Choroid plexus epithelial cell (primary cell): ENCODE data around the gene HOXA3.

ENCODE experiments used
- DNase-seq: peaks from one replicate; pipeline ENCODE4 v3.0.0-alpha.2; 2010; ENCODE audit warnings: low read depth
- H3K4me3 ChIP-seq: 2 replicates; pipeline ENCODE4 v1.5.1; 2011; ENCODE audit warnings: low read depth, mild to moderate bottlenecking, control low read depth, low read length, moderate library complexity
- CTCF ChIP-seq: conservative IDR thresholded peaks from 2 replicates; pipeline ENCODE4 v1.5.1; 2011; ENCODE audit warnings: low read depth, mild to moderate bottlenecking, control low read depth, inconsistent platforms, low read length, moderate library complexity

The HOXA3 gene

DNA sequence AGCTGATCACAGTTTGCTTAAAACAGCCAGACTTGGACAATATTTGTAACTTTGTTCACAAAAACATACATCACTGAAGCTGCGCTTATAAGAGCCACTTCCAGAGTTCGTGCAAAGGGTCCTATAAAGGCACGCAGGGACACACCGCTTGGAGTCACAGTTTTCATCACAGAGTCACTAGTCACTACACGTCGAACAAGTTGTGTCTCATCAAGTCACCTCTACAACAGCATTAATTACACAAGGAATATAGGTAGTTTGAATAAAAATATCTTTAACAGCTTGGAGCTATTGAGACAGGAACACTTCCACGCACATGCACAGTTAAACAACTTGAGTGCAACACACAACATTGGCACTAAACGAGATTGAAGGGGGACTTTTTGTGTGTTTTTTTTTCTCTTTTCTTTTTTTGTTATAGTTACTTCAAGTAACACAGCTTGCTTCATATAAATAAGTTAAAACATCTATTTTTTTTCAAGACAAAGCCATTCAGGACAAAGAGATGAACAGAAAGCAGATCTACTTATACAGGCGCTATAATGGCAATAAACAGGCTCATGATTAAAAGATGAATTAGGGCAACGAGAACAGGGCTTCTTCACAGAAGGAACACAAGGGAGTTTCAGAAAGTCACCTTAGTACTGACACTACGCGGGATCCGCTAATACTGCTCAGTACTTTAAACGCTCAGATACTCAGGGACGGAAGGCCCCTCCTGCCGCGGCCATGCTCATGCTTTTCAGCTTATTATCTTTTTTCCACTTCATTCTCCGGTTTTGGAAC, 11.1 kb downstream of the HOXA3 start:
- no peak overlapping the region for H3K4me3 ChIP-seq
- TF ChIP-seq CTCF, result no peak
- no peak for DNase-seq

GRCh38 chr7:27140126-27140857, 12.1 kb downstream of the HOXA3 start:
- DNase-seq, result no peak
- no peak for TF ChIP-seq CTCF
- no peak overlapping the region for H3K4me3 ChIP-seq

DNA sequence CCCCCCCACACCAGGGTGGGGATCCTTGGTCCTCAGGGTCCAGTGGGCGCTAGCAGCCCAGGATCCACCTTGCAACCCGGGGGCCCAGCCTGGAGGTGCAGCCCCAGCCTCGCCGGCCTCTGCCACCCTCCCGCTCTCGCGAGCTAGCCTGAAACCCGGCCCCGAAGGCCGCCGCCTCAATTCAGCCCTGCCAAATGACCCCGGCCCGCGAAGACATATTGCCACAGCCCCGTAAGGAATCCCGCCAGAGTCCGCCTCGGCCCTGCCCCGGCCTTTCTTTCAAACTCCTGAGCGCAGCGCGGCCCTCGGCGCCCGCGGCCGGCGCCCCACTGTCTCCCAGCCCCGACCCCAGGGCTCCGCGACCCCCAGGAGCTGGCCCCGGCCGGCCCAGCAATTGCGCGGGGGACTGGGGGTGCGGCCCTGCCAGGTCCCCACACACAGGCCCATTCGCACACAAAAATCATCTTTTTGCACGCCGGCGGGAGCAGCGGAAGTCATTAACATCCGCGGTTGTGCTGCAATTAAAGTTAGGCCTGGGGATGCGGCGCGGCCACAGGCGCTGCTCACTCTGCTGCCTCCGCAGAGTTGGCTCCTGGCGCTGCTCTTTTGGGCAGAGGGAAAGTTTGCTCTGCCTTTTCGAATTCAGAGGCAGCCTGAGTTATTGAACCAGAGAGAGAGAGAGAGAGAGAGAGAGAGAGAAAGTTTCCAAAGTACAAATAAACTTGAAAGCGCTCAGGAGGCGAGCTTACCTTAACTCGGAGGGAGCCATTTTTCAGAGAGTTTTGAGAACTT, 12.9 kb downstream of the HOXA3 start:
- DNase-seq, result no peak
- no peak overlapping the region for H3K4me3 ChIP-seq
- TF ChIP-seq CTCF, result no peak

- H3K4me3 ChIP-seq, result no peak overlapping the region
- no peak for DNase-seq
- no peak for TF ChIP-seq CTCF
Measured at GRCh38 chr7:27138985-27139333, 13.4 kb downstream of the HOXA3 start.

- TF ChIP-seq CTCF, result no peak
- H3K4me3 ChIP-seq, result no peak overlapping the region
- no peak for DNase-seq
Measured at GRCh38 chr7:27138472-27138871, 13.9 kb downstream of the HOXA3 start.

GRCh38 chr7:27137640-27138315, 14.6 kb downstream of the HOXA3 start:
- no peak for TF ChIP-seq CTCF

More at GRCh38 chr7:27137640-27138315, 14.6 kb downstream of the HOXA3 start:
- DNase-seq, result no peak
- no peak overlapping the region for H3K4me3 ChIP-seq
